ENCODE results near the gene COL11A2.

DNA sequence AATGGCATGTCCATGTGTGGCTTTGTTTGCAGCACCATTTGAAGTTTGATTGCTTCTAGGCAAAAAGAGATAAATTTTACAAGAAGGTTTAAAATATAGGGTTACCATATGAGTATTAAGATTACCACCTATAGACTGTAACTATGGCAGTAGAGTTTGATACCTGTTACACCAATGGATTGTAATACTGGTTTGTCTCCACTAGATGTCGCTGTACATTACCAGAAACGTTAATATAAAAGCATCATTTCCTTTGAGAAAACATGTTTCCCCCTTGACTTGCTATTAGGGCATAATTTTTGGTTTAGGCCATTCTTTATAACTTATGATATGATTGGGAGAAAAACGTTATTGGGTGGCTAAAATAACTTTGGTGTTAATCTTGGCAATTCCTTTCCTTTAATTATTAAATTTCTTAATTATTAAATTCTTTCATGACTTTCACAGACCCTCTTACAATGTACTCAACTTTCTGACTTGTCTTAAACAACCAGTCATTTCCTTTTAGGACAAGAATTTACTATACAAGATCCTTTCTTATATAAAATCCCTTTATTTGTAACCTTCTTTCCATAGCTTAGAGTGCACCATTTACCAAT lies 73.6 kb downstream of the COL11A2 start:
- TF ChIP-seq FOXA1 (IDR thresholded peaks at IDR 0.05), result no peak
- TF ChIP-seq HDGF (IDR thresholded peaks at IDR 0.05; ENCODE audit: borderline replicate concordance), result no peak
- TF ChIP-seq BHLHE40 (IDR thresholded peaks at IDR 0.05; ENCODE audit: borderline replicate concordance), result no peak
- no peak for TF ChIP-seq SP1 (IDR thresholded peaks at IDR 0.05)
- no peak for TF ChIP-seq TARDBP (IDR thresholded peaks at IDR 0.05)
- no peak for TF ChIP-seq ARNT (IDR thresholded peaks at IDR 0.05)
- no peak for TF ChIP-seq FOXK2 (IDR thresholded peaks at IDR 0.05)
- TF ChIP-seq NFRKB (IDR thresholded peaks at IDR 0.05), result no peak
- no peak for TF ChIP-seq SUZ12 (IDR thresholded peaks at IDR 0.05)
- TF ChIP-seq, protein P1, sequence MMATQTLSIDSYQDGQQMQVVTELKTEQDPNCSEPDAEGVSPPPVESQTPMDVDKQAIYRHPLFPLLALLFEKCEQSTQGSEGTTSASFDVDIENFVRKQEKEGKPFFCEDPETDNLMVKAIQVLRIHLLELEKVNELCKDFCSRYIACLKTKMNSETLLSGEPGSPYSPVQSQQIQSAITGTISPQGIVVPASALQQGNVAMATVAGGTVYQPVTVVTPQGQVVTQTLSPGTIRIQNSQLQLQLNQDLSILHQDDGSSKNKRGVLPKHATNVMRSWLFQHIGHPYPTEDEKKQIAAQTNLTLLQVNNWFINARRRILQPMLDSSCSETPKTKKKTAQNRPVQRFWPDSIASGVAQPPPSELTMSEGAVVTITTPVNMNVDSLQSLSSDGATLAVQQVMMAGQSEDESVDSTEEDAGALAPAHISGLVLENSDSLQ (IDR thresholded peaks at IDR 0.05), result no peak
- no peak for TF ChIP-seq CTBP1 (IDR thresholded peaks at IDR 0.05; ENCODE audit: borderline replicate concordance)
- no peak for TF ChIP-seq ZNF384 (IDR thresholded peaks at IDR 0.05)

Data from HEK293T (cell line).